NCI-H1417 treated with DMSO at 0.1 percent for 48 hours (cell line): ENCODE results near the gene S100A7A.
"Not testable (repeated sequence)": the region's sequence is repeated elsewhere in the genome, so short reads cannot be mapped to it uniquely, and the experiment has no call there.

Source experiments
- DNase-seq: peaks from one replicate; lab custom pipeline; 2025; lab: John Stamatoyannopoulos, UW

Gene S100A7A

DNA sequence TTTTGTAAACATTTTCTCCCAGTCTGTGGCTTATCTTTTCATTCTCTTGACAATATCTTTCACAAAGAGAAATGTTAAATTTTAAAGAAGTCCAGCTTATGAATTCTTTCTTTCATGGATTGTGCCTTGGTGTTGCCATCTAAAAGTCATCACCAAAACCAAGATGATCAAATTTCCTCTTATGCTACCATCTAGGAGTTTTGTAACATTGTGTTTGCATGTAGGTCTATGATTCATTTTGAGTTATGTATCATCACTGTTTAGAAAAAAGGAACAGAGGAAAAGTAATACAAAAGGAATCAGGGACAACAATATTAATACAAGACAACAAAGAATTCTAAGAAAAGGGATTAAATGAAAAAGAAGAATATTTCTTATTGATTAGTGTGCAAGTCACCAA, 46.4 kb downstream of the S100A7A start:
- DNase-seq: not testable (repeated sequence)

GRCh38 chr1:153465811-153466636, 49.7 kb downstream of the S100A7A start:
- DNase-seq: no peak

DNA sequence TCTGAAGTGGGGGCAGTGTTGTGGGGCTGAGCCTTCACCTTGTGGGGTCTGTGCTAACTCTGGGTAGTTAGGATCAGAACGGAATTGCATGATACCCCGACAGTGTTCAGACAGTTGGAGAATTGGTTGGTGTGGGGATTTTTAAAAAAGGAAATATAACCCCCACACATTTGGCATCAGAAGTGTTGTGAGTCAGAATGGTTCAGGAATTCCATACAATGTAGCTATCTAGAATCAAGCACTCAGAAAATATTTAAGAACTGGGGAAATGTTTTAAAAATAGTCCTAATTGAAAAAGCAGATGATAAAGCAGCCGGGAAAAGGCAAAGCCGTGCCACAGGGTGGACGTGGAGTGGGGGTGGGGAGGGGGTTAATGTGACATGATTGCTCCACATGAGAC, 50.6 kb downstream of the S100A7A start:
- DNase-seq: no peak

DNA sequence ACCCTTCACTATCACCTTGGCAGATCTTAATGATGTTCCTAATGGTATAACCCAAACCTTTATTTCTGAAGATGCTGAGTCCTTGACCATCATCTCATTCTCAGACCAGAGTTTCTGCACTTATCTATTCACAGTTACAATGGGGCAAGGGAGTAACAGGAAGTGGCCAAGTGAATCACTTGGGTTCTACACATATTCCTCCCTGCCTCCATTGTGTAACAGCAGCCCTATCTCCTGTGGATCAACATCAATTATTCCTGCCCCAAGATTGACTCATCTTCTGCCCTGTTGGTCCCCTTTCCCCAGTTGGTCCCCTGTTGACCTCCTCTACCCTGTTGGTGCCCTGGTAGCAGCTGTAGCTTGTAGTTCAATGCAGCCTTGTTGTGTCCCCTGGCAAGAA, 54.4 kb downstream of the S100A7A start:
- no peak for DNase-seq
